Peyer's patch (tissue), 4 donors: ENCODE measurements around the gene NTSR2. TPM values are rescaled to one million over a fixed set of nuclear protein-coding genes. Genes with fewer than 3 reads are reported as not detected.
"Not testable (repeated sequence)": the region's sequence is repeated elsewhere in the genome, so short reads cannot be mapped to it uniquely, and the experiment has no call there.

Experiments used
- DNase-seq, 3 donors: peaks; one replicate each; pipeline ENCODE4 v3.0.0-alpha.2; 2017 to 2019
- H3K27ac ChIP-seq, 4 donors: fragments of 200-600 bp; sonication (generic); one replicate each; pipeline ENCODE4 v1.5.1; 2016 to 2019
- H3K27me3 ChIP-seq, 2 donors: fragments of 200-600 bp; sonication (generic); one replicate each; pipeline ENCODE4 v1.5.1; 2019
- H3K36me3 ChIP-seq, 3 donors: fragments of 200-600 bp; sonication (generic); one replicate each; pipeline ENCODE4 v1.5.1; 2016 to 2019
- H3K4me1 ChIP-seq, 4 donors: fragments of 200-600 bp; sonication (generic); one replicate each; pipeline ENCODE4 v1.5.1; 2016 to 2019
- H3K4me3 ChIP-seq, 4 donors: fragments of 200-600 bp; sonication (generic); 1 replicate in 3 of 4; 2 replicates in 1 of 4; pipeline ENCODE4 v1.5.1; 2016 to 2019; ENCODE audit warnings: mild to moderate bottlenecking in 1 of 4
- H3K9me3 ChIP-seq, 4 donors: fragments of 200-600 bp; sonication (generic); one replicate each; pipeline ENCODE4 v1.5.1; 2016 to 2019; ENCODE audit warnings: mild to moderate bottlenecking in 1 of 4
- POLR2A ChIP-seq, 2 donors: fragments of 450-650 bp; IDR thresholded peaks; one replicate each; pipeline ENCODE4 v1.5.1; 2017; ENCODE audit warnings: antibody characterized with exemption in 2 of 2, mild to moderate bottlenecking in 2 of 2, moderate library complexity in 2 of 2
- total RNA-seq, 4 donors: library from RNA; depleted of rRNA; stranded (reverse); fragments of >200 nt; gene quantifications; one replicate each; pipeline ENCODE4 v1.1.0, GENCODE V29; 2016
- TF ChIP-seq, protein P1 (sequence below), 6 experiments: fragments of 450-650 bp in 4 of 6; fragments of 200-600 bp in 2 of 6; sonication (generic) in 1 of 6; IDR thresholded peaks; one replicate each; pipeline ENCODE4 v1.5.1; 2017 to 2019; ENCODE audit warnings: antibody characterized with exemption in 6 of 6, mild to moderate bottlenecking in 3 of 6, moderate library complexity in 1 of 6

NTSR2 gene
- total RNA-seq, 4 donors from 2014 or later: not detected

GRCh38 chr2:11661891-11662435 lies 8.0 kb downstream of the NTSR2 start:
- no peaks in the 10 kb centered on the region for H3K4me1 ChIP-seq
- TF ChIP-seq POLR2A (IDR thresholded peaks at IDR 0.05): no peak
- TF ChIP-seq, protein P1, sequence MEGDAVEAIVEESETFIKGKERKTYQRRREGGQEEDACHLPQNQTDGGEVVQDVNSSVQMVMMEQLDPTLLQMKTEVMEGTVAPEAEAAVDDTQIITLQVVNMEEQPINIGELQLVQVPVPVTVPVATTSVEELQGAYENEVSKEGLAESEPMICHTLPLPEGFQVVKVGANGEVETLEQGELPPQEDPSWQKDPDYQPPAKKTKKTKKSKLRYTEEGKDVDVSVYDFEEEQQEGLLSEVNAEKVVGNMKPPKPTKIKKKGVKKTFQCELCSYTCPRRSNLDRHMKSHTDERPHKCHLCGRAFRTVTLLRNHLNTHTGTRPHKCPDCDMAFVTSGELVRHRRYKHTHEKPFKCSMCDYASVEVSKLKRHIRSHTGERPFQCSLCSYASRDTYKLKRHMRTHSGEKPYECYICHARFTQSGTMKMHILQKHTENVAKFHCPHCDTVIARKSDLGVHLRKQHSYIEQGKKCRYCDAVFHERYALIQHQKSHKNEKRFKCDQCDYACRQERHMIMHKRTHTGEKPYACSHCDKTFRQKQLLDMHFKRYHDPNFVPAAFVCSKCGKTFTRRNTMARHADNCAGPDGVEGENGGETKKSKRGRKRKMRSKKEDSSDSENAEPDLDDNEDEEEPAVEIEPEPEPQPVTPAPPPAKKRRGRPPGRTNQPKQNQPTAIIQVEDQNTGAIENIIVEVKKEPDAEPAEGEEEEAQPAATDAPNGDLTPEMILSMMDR (IDR thresholded peaks at IDR 0.05): no peak

GRCh38 chr2:11660396-11660795 lies 9.6 kb downstream of the NTSR2 start:
- not testable (repeated sequence) for H3K27me3 ChIP-seq, H3K9me3 ChIP-seq, H3K36me3 ChIP-seq, H3K4me3 ChIP-seq, DNase-seq, H3K4me1 ChIP-seq, H3K27ac ChIP-seq

More at GRCh38 chr2:11661891-11662435, 8.0 kb downstream of the NTSR2 start:
- no peaks in the 10 kb centered on the region for H3K9me3 ChIP-seq
- H3K27ac ChIP-seq: no peak overlapping the region
- no peaks in the 10 kb centered on the region for H3K36me3 ChIP-seq
- H3K4me3 ChIP-seq: no peak overlapping the region
- no peak for DNase-seq
- H3K27me3 ChIP-seq: no peaks in the 10 kb centered on the region

GRCh38 chr2:11659851-11660250 lies 10.1 kb downstream of the NTSR2 start:
- no peak for TF ChIP-seq POLR2A (IDR thresholded peaks at IDR 0.05)
- TF ChIP-seq, protein P1 (IDR thresholded peaks at IDR 0.05): no peak
- no peaks in the 10 kb centered on the region for H3K9me3 ChIP-seq
- no peaks in the 10 kb centered on the region for H3K36me3 ChIP-seq
- no peak for DNase-seq
- no peak overlapping the region for H3K4me3 ChIP-seq
- no peaks in the 10 kb centered on the region for H3K4me1 ChIP-seq
- no peak overlapping the region for H3K27ac ChIP-seq
- H3K27me3 ChIP-seq: no peaks in the 10 kb centered on the region

GRCh38 chr2:11659115-11659475 lies 10.9 kb downstream of the NTSR2 start:
- TF ChIP-seq, protein P1 (IDR thresholded peaks at IDR 0.05): no peak
- TF ChIP-seq POLR2A (IDR thresholded peaks at IDR 0.05): no peak
- Histone ChIP-seq H3K27ac (no peak overlapping the region), H3K27me3 (no peaks in the 10 kb centered on the region), H3K36me3 (no peaks in the 10 kb centered on the region), H3K4me3 (no peak overlapping the region), H3K9me3 (no peaks in the 10 kb centered on the region), H3K4me1 (no peaks in the 10 kb centered on the region)
- no peak for DNase-seq

DNA sequence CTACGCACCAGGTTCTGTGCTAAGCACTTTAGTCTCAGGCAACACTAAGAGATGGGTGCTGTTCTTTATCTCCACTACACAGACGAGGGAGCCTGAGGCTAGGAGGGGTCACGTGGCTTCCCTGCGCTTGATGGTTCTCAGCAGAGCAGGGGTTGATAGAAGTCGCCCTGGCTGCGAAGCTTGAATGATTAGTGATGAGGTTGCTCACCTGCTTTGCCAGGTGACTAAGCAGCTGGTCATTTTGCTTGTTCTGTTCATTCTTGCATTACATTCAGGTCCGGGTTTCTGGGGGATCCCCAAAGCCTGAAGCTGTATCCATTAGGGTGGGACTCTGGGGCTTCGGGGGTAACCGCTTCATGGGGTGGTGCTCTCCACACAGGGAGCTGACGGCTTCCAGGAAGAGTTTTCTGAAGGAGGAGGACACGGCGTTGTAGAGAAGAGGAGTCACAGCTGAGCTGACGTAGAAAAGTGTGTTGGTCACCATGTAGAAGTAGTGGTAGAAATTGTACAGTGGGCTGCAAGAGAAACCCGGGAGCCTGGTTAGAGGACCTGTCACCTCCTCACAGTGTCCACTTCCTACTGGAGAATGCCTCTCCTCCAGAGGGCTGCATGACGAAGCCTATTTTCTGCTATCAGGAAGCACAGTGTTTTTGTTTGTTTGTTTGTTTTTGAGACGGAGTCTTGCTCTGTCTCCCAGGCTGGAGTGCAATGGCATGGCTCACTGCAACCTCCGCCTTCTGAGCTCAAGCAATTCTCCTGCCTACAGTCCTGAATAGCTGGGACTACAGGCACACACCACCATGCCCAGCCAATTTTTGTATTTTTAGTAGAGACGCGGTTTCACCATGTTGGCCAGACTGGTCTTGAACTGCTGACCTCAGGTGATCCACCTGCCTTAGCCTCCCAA lies 11.5 kb downstream of the NTSR2 start:
- DNase-seq: no peak
- H3K27ac ChIP-seq: no peak overlapping the region
- H3K27me3 ChIP-seq: no peaks in the 10 kb centered on the region
- no peaks in the 10 kb centered on the region for H3K9me3 ChIP-seq
- H3K4me3 ChIP-seq: no peak overlapping the region
- H3K4me1 ChIP-seq: no peaks in the 10 kb centered on the region
- TF ChIP-seq, protein P1 (IDR thresholded peaks at IDR 0.05): no peak
- no peak for TF ChIP-seq POLR2A (IDR thresholded peaks at IDR 0.05)
- H3K36me3 ChIP-seq: no peaks in the 10 kb centered on the region

DNA sequence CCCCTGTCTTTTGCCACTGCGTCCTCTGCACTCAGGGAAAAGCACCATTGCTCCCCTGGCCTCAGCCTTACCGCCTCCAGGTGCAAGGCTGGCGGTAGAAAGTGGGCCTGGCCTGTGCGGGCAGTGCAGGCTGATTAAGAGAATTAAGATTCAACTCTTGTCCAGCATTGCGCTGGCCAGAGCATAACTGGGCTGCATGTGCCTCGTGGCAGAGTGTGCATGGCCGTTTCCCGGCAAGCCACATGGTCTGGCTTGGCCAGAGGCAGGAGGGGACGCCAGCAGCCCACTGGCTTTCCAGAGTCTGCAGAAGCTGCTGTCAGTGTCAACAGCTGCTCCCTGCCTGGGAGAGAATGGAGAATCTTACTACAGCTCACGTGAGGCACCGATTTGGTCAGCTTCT lies 12.3 kb downstream of the NTSR2 start:
- H3K9me3 ChIP-seq: no peaks in the 10 kb centered on the region
- H3K36me3 ChIP-seq: no peaks in the 10 kb centered on the region
- TF ChIP-seq POLR2A (IDR thresholded peaks at IDR 0.05): no peak
- TF ChIP-seq, protein P1 (IDR thresholded peaks at IDR 0.05): no peak
- H3K4me3 ChIP-seq: no peak overlapping the region
- no peak for DNase-seq
- H3K27me3 ChIP-seq: no peaks in the 10 kb centered on the region
- no peak overlapping the region for H3K27ac ChIP-seq
- H3K4me1 ChIP-seq: no peaks in the 10 kb centered on the region
